HepG2 (cell line): ENCODE measurements around the gene SLX9. TPM values are rescaled to one million over a fixed set of nuclear protein-coding genes. Genes with fewer than 3 reads are reported as not detected.

Experiments used
- ATAC-seq: fragments of 200-7000 bp; cut with Tn5 transposase; 3 replicates; pipeline ENCODE4 v1.9.1; 2020; ENCODE audit warnings: mild to moderate bottlenecking, moderate library complexity
- BruUV-seq: library from RNA; stranded (reverse); fragments of 400-500 nt; replicated peaks from 2 replicates; lab custom pipeline; 2021; lab: Mats Ljungman, UMichigan
- CTCF ChIA-PET: fragments of 300-600 bp; formaldehyde crosslinking; extraction: SDS; loops from one replicate; lab custom pipeline; 2021; ENCODE audit warnings: low total read pairs, inconsistent platforms, low intra/inter-chr PET ratio; lab: Yijun Ruan, JAX
- POLR2A ChIA-PET: fragments of 350-600 bp; sonication (Branson Sonifier 250); formaldehyde crosslinking; loops from one replicate; lab custom pipeline; 2020; ENCODE audit warnings: antibody characterized with exemption, inconsistent platforms; lab: Yijun Ruan, JAX
- DNase-seq: peaks from one replicate; pipeline ENCODE4 v3.0.0-alpha.2; 2015; ENCODE audit warnings: low spot score
- FAIRE-seq: peaks from 3 replicates; lab custom pipeline; 2011; peaks lifted over from hg19 to GRCh38; lab: Jason Lieb, UNC
- H2AFZ ChIP-seq: one replicate; pipeline ENCODE4 v1.6.1; 2011; ENCODE audit warnings: low read length, inconsistent platforms
- H3K27ac ChIP-seq: fragments of 300-600 bp; 3 replicates; pipeline ENCODE4 v1.8.0; 2011; ENCODE audit warnings: mixed run types, mild to moderate bottlenecking, mixed read lengths, low read length, inconsistent platforms; ENCODE audit not compliant: insufficient read depth; ENCODE audit errors: extremely low read length
- H3K27me3 ChIP-seq, 2 experiments: fragments of 200-600 bp in 1 of 2; 2 replicates in 1 of 2; 3 replicates in 1 of 2; pipeline versions ENCODE4 v1.6.0 to v1.8.0; 2011; ENCODE audit warnings: low read length in 2 of 2, mild to moderate bottlenecking in 2 of 2, moderate library complexity in 2 of 2, inconsistent platforms in 1 of 2; ENCODE audit not compliant: insufficient read depth in 2 of 2, control insufficient read depth in 1 of 2
- H3K36me3 ChIP-seq, 2 experiments: fragments of 200-600 bp in 1 of 2; replicated peaks in 1 of 2; 2 replicates in 1 of 2; 3 replicates in 1 of 2; pipeline versions ENCODE4 v1.5.1 to v1.8.0; 2011; ENCODE audit warnings: low read length in 2 of 2, inconsistent platforms in 1 of 2; ENCODE audit not compliant: insufficient read depth in 2 of 2, control insufficient read depth in 1 of 2
- H3K4me1 ChIP-seq: 2 replicates; pipeline ENCODE4 v1.5.1; 2012; ENCODE audit warnings: low read length, inconsistent platforms; ENCODE audit not compliant: insufficient read depth
- H3K4me2 ChIP-seq: 2 replicates; pipeline ENCODE4 v1.6.0; 2011; ENCODE audit warnings: low read depth, low read length, inconsistent platforms
- H3K4me3 ChIP-seq, 3 experiments: fragments of 200-600 bp in 1 of 3; sonication (generic), shearing (Covaris generic) in 1 of 3; replicated peaks in 1 of 3; 2 replicates each; pipeline ENCODE4 v1.5.1; 2011 to 2016; ENCODE audit warnings: low read length in 3 of 3, inconsistent platforms in 2 of 3, low read depth in 2 of 3, mild to moderate bottlenecking in 2 of 3, control low read depth in 1 of 3, mixed read lengths in 1 of 3; ENCODE audit not compliant: insufficient read depth in 1 of 3
- H3K79me2 ChIP-seq: one replicate; pipeline ENCODE4 v1.6.1; 2011; ENCODE audit warnings: low read length, inconsistent platforms; ENCODE audit not compliant: insufficient read depth
- H3K9ac ChIP-seq: 2 replicates; pipeline ENCODE4 v1.6.0; 2011; ENCODE audit warnings: mild to moderate bottlenecking, low read depth, low read length, inconsistent platforms; ENCODE audit not compliant: insufficient read depth
- H3K9me3 ChIP-seq: 2 replicates; pipeline ENCODE4 v1.5.1; 2012; ENCODE audit warnings: mild to moderate bottlenecking, low read length
- H4K20me1 ChIP-seq: 2 replicates; pipeline ENCODE4 v1.6.0; 2011; ENCODE audit warnings: inconsistent platforms, mild to moderate bottlenecking, low read length, moderate library complexity; ENCODE audit not compliant: insufficient read depth
- EEA1 ChIP-seq: sonication (generic); formaldehyde crosslinking; IDR thresholded peaks from 2 replicates; pipeline ENCODE4 v1.5.1; 2020; ENCODE audit warnings: mild to moderate bottlenecking, missing genetic modification reagents, borderline replicate concordance
- FOXC1 ChIP-seq: sonication (generic); formaldehyde crosslinking; IDR thresholded peaks from 2 replicates; pipeline ENCODE4 v1.8.0; 2022; ENCODE audit warnings: mild to moderate bottlenecking, missing genetic modification reagents, borderline replicate concordance
- GPN1 ChIP-seq: sonication (generic); formaldehyde crosslinking; IDR thresholded peaks from 2 replicates; pipeline ENCODE4 v1.5.1; 2020; ENCODE audit warnings: missing genetic modification reagents, borderline replicate concordance
- HNRNPL ChIP-seq: fragments of 200-400 bp; formaldehyde crosslinking; IDR thresholded peaks from 2 replicates; pipeline ENCODE4 v1.6.1; 2017; ENCODE audit warnings: mild to moderate bottlenecking, low read depth, low read length
- NFE2L1 ChIP-seq: sonication (generic); formaldehyde crosslinking; IDR thresholded peaks from 2 replicates; pipeline ENCODE4 v1.4.0; 2020; ENCODE audit warnings: missing genetic modification reagents, mild to moderate bottlenecking, borderline replicate concordance
- NFKBIZ ChIP-seq: IDR thresholded peaks from 2 replicates; pipeline ENCODE4 v1.6.1; 2018; ENCODE audit warnings: missing genetic modification reagents, missing compliant biosample characterization
- NKX3-1 ChIP-seq: sonication (generic); formaldehyde crosslinking; IDR thresholded peaks from 2 replicates; pipeline ENCODE4 v1.5.0; 2020; ENCODE audit warnings: missing genetic modification reagents
- SMAD1 ChIP-seq: sonication (generic); formaldehyde crosslinking; IDR thresholded peaks from 2 replicates; pipeline ENCODE4 v1.4.0; 2020; ENCODE audit warnings: missing genetic modification reagents, low read depth, mild to moderate bottlenecking, borderline replicate concordance
- SMARCE1 ChIP-seq: fragments of 450-650 bp; IDR thresholded peaks from 2 replicates; pipeline ENCODE4 v1.6.1; 2017; ENCODE audit warnings: borderline replicate concordance
- SP5 ChIP-seq: IDR thresholded peaks from 2 replicates; pipeline ENCODE4 v1.6.1; 2016; ENCODE audit warnings: low read depth, borderline replicate concordance
- SRSF1 ChIP-seq: fragments of 200-400 bp; formaldehyde crosslinking; optimal IDR thresholded peaks from 2 replicates; pipeline ENCODE3; 2017; ENCODE audit warnings: mild to moderate bottlenecking, low read depth, low read length, moderate library complexity
- ZBTB37 ChIP-seq: sonication (generic); formaldehyde crosslinking; IDR thresholded peaks from 2 replicates; pipeline ENCODE4 v1.4.0; 2020; ENCODE audit warnings: mild to moderate bottlenecking, missing genetic modification reagents
- ZNF564 ChIP-seq: sonication (generic); formaldehyde crosslinking; IDR thresholded peaks from 2 replicates; pipeline ENCODE4 v1.8.1; 2023; ENCODE audit warnings: mild to moderate bottlenecking, missing genetic modification reagents
- ZNF710 ChIP-seq: sonication (generic); formaldehyde crosslinking; IDR thresholded peaks from 2 replicates; pipeline ENCODE4 v1.5.0; 2020; ENCODE audit warnings: mild to moderate bottlenecking, missing genetic modification reagents, borderline replicate concordance
- WGBS: methylation state at CpG from one replicate; pipeline ENCODE4 v1.1.6; 2017; ENCODE audit warnings: low lambda C conversion rate; 5-methylcytosine and 5-hydroxymethylcytosine counted together
- in situ Hi-C: cut with HindIII; loops from 2 replicates; pipeline ENCODE4 v1.10.0; 2017; ENCODE audit warnings: low pct_unique_long_range_greater_than_20kb; ENCODE audit not compliant: extremely low pct_ligation_motif_present
- intact Hi-C: fragments of 100-400 bp; cut with micrococcal nuclease; formaldehyde crosslinking; loops from one replicate; pipeline ENCODE4 v1.10.0; 2022; ENCODE audit not compliant: unreplicated experiment
- polyA plus RNA-seq, 8 experiments: library from polyadenylated mRNA; depleted of rRNA in 3 of 8; stranded (reverse) in 7 of 8; unstranded in 1 of 8; fragments of >200 nt; fragmentation: Illumina TruSeq in 4 of 8; extraction: Trizol in 4 of 8; gene quantifications; 2 replicates each; pipeline versions ENCODE4 v1.2.1 to v1.2.3, GENCODE V29; 2011 to 2016; ENCODE audit warnings: low read depth in 4 of 8, missing spikeins in 1 of 8, mixed read lengths in 1 of 8; ENCODE audit not compliant: insufficient read depth in 1 of 8
- total RNA-seq, 5 experiments: library from RNA; depleted of rRNA; stranded (reverse); fragments of >200 nt; fragmentation: Illumina TruSeq; extraction: Trizol; gene quantifications; 2 replicates each; pipeline ENCODE4 v1.2.3, GENCODE V29; 2016; ENCODE audit warnings: low read depth in 1 of 5
- TF ChIP-seq, protein P1 (sequence below): sonication (generic); formaldehyde crosslinking; IDR thresholded peaks from 2 replicates; pipeline ENCODE4 v1.5.1; 2020; ENCODE audit warnings: mild to moderate bottlenecking, missing genetic modification reagents, moderate library complexity

SLX9 gene
- total and polyA plus RNA-seq, 2 of the 13 experiments (the other 11 are each of a cell fraction or from before 2014, with no cell fraction given), result 21.0 to 47.1 TPM

DNA sequence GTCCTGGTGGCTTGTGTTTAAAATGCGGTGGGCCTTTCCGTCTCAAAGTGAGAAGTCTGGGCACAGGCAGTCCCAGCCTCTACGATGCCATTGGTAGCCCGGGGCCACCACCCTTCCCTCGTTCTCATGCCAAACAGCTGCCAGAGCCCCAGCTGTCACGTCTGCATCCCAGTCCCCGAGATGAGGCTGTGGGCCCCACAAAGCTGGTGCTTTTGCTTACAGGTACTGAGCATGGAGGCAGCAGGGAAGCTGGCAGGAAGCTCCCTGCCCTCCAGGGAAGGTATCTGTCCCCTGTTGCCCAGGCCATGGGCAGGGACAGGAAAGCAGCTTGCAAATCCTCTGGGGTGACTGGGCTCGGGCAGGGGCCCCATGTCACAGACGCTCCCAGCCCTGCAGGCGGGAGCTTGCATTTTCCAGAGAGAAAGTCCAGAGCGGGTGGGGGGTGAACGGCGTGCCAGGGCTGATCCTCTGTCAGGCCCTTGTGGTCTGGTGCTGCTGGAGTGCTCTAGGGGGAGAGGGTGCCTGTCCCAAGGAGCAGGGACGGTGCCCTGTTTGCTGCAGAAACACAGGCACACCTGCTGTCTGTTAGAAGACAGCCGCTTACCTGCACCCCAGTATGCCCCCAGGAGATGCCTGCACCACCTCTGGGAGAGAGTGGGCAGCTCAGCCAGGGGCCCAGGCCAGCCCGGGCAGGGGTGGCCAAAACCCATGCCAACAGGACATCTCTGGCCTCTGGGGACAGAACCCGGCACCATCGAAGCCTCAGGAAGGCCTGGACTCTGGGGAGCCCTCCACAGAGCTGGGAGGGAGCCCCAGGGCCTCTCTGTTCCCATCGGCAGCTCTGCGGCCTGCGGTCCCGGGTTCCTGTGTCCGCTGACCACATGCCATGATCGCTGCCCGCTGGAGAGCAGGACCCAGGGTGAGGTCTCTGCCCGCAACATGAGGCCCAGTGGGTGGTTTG, 45.9 kb downstream of the SLX9 start:
- TSS peak; percentile 70 for BruUV-seq
- peak overlapping the region; percentile 58 to 76 (median 61); a peak in 5 of 6 replicates for H3K4me3 ChIP-seq
- intact Hi-C loops (loop anchor here (2.0 kb wide), 1 partner anchor 27 kb away; no protein-coding TSS in a partner anchor), in situ Hi-C loops (no loop called here)
- no peak overlapping the region for H2AFZ ChIP-seq
- no peak for FAIRE-seq
- no peaks in the 10 kb centered on the region for H3K36me3 ChIP-seq
- CTCF ChIA-PET, result no interaction called here
- 19% methylated on average over 6 of the region's 26 CpGs for WGBS
- no peaks in the 10 kb centered on the region for H3K9me3 ChIP-seq
- H3K9ac ChIP-seq, result peak overlapping the region; percentile 48
- H3K79me2 ChIP-seq, result no peaks in the 10 kb centered on the region
- no peaks in the 10 kb centered on the region for H4K20me1 ChIP-seq
- H3K4me1 ChIP-seq, result peaks cover 76% of the 10 kb centered on the region
- peak overlapping the region; percentile 92 for H3K4me2 ChIP-seq
- POLR2A ChIA-PET, result interaction anchor here (0.6 to 6.2 kb wide), 19 partner anchors 11 to 184 kb away, joined by 3 to 141 read pairs (median 4); partner anchors contain the start of genes ADARB1, PTTG1IP and UBE2G2
- DNase-seq, result no peak
- peak; percentile 8 for ATAC-seq
- H3K27me3 ChIP-seq, result peaks cover 6 to 35% of the 10 kb centered on the region in 2 experiments
- peak overlapping the region; percentile 84 for H3K27ac ChIP-seq
- TF ChIP-seq NKX3-1 (CRISPR knock-in tag) (no peak), SP5 (no peak), SMAD1 (CRISPR knock-in tag) (peak; percentile 19; the same call in 1 of the 2 replicates), NFE2L1 (CRISPR knock-in tag) (no peak), EEA1 (CRISPR knock-in tag) (0 out of 2 replicates have a peak, but pooled peaks have one; percentile 67), SMARCE1 (no peak), ZBTB37 (CRISPR knock-in tag) (no peak), GPN1 (CRISPR knock-in tag) (no peak), ZNF564 (CRISPR knock-in tag) (no peak), ZNF710 (CRISPR knock-in tag) (no peak), FOXC1 (CRISPR knock-in tag) (0 out of 2 replicates have a peak, but pooled peaks have one; percentile 25), NFKBIZ (CRISPR knock-in tag) (no peak), HNRNPL (peak; percentile 59; the same call in 1 of the 2 replicates), SRSF1 (peak; percentile 52)
- TF ChIP-seq, protein P1, sequence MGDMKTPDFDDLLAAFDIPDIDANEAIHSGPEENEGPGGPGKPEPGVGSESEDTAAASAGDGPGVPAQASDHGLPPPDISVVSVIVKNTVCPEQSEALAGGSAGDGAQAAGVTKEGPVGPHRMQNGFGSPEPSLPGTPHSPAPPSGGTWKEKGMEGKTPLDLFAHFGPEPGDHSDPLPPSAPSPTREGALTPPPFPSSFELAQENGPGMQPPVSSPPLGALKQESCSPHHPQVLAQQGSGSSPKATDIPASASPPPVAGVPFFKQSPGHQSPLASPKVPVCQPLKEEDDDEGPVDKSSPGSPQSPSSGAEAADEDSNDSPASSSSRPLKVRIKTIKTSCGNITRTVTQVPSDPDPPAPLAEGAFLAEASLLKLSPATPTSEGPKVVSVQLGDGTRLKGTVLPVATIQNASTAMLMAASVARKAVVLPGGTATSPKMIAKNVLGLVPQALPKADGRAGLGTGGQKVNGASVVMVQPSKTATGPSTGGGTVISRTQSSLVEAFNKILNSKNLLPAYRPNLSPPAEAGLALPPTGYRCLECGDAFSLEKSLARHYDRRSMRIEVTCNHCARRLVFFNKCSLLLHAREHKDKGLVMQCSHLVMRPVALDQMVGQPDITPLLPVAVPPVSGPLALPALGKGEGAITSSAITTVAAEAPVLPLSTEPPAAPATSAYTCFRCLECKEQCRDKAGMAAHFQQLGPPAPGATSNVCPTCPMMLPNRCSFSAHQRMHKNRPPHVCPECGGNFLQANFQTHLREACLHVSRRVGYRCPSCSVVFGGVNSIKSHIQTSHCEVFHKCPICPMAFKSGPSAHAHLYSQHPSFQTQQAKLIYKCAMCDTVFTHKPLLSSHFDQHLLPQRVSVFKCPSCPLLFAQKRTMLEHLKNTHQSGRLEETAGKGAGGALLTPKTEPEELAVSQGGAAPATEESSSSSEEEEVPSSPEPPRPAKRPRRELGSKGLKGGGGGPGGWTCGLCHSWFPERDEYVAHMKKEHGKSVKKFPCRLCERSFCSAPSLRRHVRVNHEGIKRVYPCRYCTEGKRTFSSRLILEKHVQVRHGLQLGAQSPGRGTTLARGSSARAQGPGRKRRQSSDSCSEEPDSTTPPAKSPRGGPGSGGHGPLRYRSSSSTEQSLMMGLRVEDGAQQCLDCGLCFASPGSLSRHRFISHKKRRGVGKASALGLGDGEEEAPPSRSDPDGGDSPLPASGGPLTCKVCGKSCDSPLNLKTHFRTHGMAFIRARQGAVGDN (CRISPR knock-in tag), result no peak
